Hepatocyte (in vitro differentiated cells): Measurements from ENCODE around the gene IPP. TPM values are rescaled to one million over a fixed set of nuclear protein-coding genes. Genes with fewer than 3 reads are reported as not detected.

Source experiments
- DNase-seq: peaks from one replicate; pipeline ENCODE4 v3.0.0-alpha.2; 2016; ENCODE audit warnings: low spot score
- H2AFZ ChIP-seq: fragments of 200-600 bp; sonication (generic); 2 replicates; pipeline ENCODE4 v1.6.0; 2016; ENCODE audit warnings: antibody characterized with exemption, mild to moderate bottlenecking
- H3K27ac ChIP-seq: fragments of 200-600 bp; sonication (generic); 2 replicates; pipeline ENCODE4 v1.5.1; 2016; ENCODE audit warnings: mild to moderate bottlenecking
- H3K27me3 ChIP-seq: fragments of 200-600 bp; sonication (generic); 2 replicates; pipeline ENCODE4 v1.6.1; 2016
- H3K36me3 ChIP-seq: fragments of 200-600 bp; sonication (generic); replicated peaks from 2 replicates; pipeline ENCODE4 v1.5.1; 2016; ENCODE audit warnings: low read depth; ENCODE audit not compliant: insufficient read depth
- H3K4me1 ChIP-seq: fragments of 200-600 bp; sonication (generic); 2 replicates; pipeline ENCODE4 v1.5.1; 2016; ENCODE audit warnings: mild to moderate bottlenecking, moderate library complexity; ENCODE audit not compliant: insufficient read depth
- H3K4me2 ChIP-seq: fragments of 200-600 bp; sonication (generic); 2 replicates; pipeline ENCODE4 v1.6.0; 2016
- H3K4me3 ChIP-seq: fragments of 200-600 bp; sonication (generic); 2 replicates; pipeline ENCODE4 v1.5.1; 2016; ENCODE audit warnings: mild to moderate bottlenecking
- H3K79me2 ChIP-seq: fragments of 200-600 bp; sonication (generic); 2 replicates; pipeline ENCODE4 v1.6.0; 2017; ENCODE audit warnings: mild to moderate bottlenecking
- H3K9me2 ChIP-seq: fragments of 200-600 bp; sonication (generic); replicated peaks from 2 replicates; pipeline ENCODE4 v1.6.0; 2017; ENCODE audit warnings: mild to moderate bottlenecking; ENCODE audit not compliant: insufficient read depth
- H3K9me3 ChIP-seq: fragments of 200-600 bp; sonication (generic); 2 replicates; pipeline ENCODE4 v1.5.1; 2016; ENCODE audit warnings: low read depth, mild to moderate bottlenecking
- H4K20me1 ChIP-seq: fragments of 200-600 bp; sonication (generic); 2 replicates; pipeline ENCODE4 v1.6.0; 2016; ENCODE audit warnings: mild to moderate bottlenecking; ENCODE audit not compliant: insufficient read depth, poor library complexity, severe bottlenecking
- CTCF ChIP-seq: fragments of 200-600 bp; sonication (generic); IDR thresholded peaks from 2 replicates; pipeline ENCODE4 v1.5.1; 2016; ENCODE audit warnings: antibody characterized with exemption, mild to moderate bottlenecking; ENCODE audit not compliant: poor library complexity
- EZH2 ChIP-seq: fragments of 200-600 bp; sonication (generic); IDR thresholded peaks from 2 replicates; pipeline ENCODE4 v1.6.1; 2016; ENCODE audit warnings: antibody characterized with exemption, mild to moderate bottlenecking, borderline replicate concordance
- EZH2phosphoT487 ChIP-seq: fragments of 200-600 bp; sonication (generic); IDR thresholded peaks from one replicate; pipeline ENCODE4 v1.6.1; 2018; ENCODE audit warnings: antibody characterized with exemption, mild to moderate bottlenecking, low read depth, moderate library complexity; ENCODE audit not compliant: unreplicated experiment, severe bottlenecking
- WGBS: methylation state at CpG from one replicate; pipeline ENCODE4 v1.1.6; 2016; ENCODE audit warnings: low lambda C conversion rate; ENCODE audit errors: missing lambda C conversion rate; 5-methylcytosine and 5-hydroxymethylcytosine counted together
- polyA plus RNA-seq: library from polyadenylated mRNA; unstranded; fragments of >200 nt; fragmentation: Nextera tagmentation; extraction: Ambion mirVana; gene quantifications from 2 replicates; pipeline ENCODE4 v1.2.1, GENCODE V29; 2016
- total RNA-seq: library from RNA; depleted of rRNA; stranded (reverse); fragments of >200 nt; gene quantifications from 2 replicates; pipeline ENCODE4 v1.2.3, GENCODE V29; 2014

Gene IPP
- total and polyA plus RNA-seq, 2 experiments from 2014 or later, result 10.0 to 15.3 TPM

DNA sequence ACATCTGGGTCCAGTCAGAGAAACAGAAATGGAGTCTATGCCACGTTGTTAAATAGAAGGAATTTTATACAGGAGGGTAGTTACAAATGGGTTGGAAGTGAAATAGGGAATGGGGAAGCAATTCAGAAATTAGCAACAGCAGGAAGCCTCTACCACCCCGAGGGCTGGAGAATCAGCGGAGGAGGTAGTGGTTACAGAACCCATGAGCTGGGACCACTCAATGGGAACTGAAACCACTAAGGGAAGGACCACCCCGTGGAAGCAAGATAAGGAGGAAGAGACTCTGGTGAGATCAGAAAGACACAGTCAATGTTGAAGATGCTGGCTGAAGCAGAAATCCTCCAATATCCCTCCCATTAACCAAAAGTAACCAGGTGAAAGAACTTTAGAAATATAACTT lies 37.5 kb upstream of the IPP start:
- Histone ChIP-seq H3K27ac (no peak overlapping the region), H3K27me3 (no peaks in the 10 kb centered on the region), H3K9me3 (no peaks in the 10 kb centered on the region), H3K4me1 (no peaks in the 10 kb centered on the region), H3K36me3 (no peaks in the 10 kb centered on the region), H3K4me3 (no peak overlapping the region), H4K20me1 (no peaks in the 10 kb centered on the region), H3K4me2 (no peak overlapping the region), H3K9me2 (no peaks in the 10 kb centered on the region), H2AFZ (no peak overlapping the region), H3K79me2 (no peaks in the 10 kb centered on the region)
- no peak for DNase-seq
- TF ChIP-seq CTCF (no peak), EZH2phosphoT487 (no peak), EZH2 (no peak)
- WGBS, result 83% methylated on average over 4 of the region's 4 CpGs

DNA sequence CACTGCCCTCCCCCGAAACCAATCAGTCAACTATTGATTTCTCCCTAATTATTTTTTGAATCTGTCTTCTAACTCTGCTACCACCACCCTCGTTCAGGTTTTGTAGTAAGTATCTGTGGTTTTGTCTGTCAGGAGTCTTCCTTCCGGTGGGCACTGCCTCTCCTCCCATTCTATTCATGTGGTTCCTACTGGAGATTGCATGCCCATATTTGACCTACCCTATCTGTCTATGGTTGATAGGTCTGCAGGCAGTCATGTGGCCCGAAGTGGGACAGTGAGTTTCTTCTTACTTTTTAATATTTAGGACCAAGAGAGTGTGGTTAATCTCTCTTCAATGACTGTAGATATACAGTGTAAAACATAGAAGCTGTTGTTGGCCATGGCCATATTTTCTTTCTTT lies 35.1 kb upstream of the IPP start:
- no peak overlapping the region for H3K27ac ChIP-seq
- no peak overlapping the region for H3K4me2 ChIP-seq
- WGBS, result 87% methylated on average over 4 of the region's 4 CpGs
- no peak overlapping the region for H3K4me3 ChIP-seq
- H2AFZ ChIP-seq, result no peak overlapping the region
- no peaks in the 10 kb centered on the region for H4K20me1 ChIP-seq
- H3K9me2 ChIP-seq, result no peaks in the 10 kb centered on the region
- no peaks in the 10 kb centered on the region for H3K4me1 ChIP-seq
- H3K36me3 ChIP-seq, result no peaks in the 10 kb centered on the region
- no peaks in the 10 kb centered on the region for H3K79me2 ChIP-seq
- no peaks in the 10 kb centered on the region for H3K9me3 ChIP-seq
- TF ChIP-seq EZH2 (no peak), CTCF (no peak), EZH2phosphoT487 (no peak)
- DNase-seq, result no peak
- no peaks in the 10 kb centered on the region for H3K27me3 ChIP-seq

DNA sequence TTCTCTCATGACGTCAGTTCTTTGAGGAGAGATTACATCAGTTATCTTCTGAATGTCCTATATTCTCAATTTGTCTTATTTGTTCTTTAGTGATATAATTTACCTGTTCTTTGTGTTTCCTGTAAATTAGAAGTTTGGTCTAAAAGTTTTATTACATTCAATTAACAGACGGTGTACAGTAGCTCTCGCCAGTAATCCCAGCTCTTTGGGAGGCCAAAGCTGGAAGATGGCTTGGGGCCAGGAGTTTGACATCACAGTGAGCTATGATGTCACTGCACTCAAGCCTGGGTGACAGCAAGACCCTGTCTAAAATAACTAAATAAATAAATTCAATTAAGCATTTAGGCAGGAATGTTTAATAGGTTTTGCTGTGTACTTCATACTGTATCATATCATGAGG lies 25.3 kb upstream of the IPP start:
- Histone ChIP-seq H3K27ac (no peak overlapping the region), H4K20me1 (no peaks in the 10 kb centered on the region), H3K9me2 (no peaks in the 10 kb centered on the region), H3K4me3 (no peak overlapping the region), H3K9me3 (no peaks in the 10 kb centered on the region), H2AFZ (no peak overlapping the region), H3K4me1 (no peaks in the 10 kb centered on the region), H3K4me2 (no peak overlapping the region), H3K79me2 (no peaks in the 10 kb centered on the region), H3K27me3 (no peaks in the 10 kb centered on the region), H3K36me3 (no peaks in the 10 kb centered on the region)
- TF ChIP-seq EZH2 (no peak), EZH2phosphoT487 (no peak), CTCF (no peak)
- WGBS, result 88% methylated on average over 3 of the region's 3 CpGs
- no peak for DNase-seq

DNA sequence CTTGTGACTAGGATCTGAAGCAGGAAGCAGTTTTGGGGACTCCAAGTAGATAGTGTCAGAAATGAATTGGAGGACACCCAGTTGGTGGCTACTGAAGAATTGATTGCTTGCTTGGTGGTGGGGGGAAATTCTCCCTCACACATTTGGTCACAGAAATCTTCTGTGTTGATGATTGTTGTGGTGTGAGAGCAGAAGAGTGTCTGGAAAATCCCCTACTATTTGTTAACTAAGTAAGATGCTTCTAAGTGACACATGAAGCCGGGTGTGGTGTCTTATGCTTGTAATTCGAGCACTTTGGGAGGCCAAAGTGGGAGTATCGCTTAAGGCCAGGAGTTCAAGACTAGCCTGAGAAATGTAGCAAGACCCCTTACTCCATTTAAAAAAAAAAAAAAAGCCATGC lies 22.5 kb upstream of the IPP start:
- Histone ChIP-seq H3K9me2 (no peaks in the 10 kb centered on the region), H2AFZ (no peak overlapping the region), H3K4me2 (no peak overlapping the region), H3K27ac (no peak overlapping the region), H3K4me1 (no peaks in the 10 kb centered on the region), H3K36me3 (no peaks in the 10 kb centered on the region), H3K4me3 (no peak overlapping the region), H3K79me2 (no peaks in the 10 kb centered on the region), H4K20me1 (no peaks in the 10 kb centered on the region), H3K9me3 (no peaks in the 10 kb centered on the region), H3K27me3 (no peaks in the 10 kb centered on the region)
- WGBS, result 86% methylated on average over 3 of the region's 3 CpGs
- TF ChIP-seq CTCF (no peak), EZH2 (no peak), EZH2phosphoT487 (no peak)
- DNase-seq, result no peak
